DMS 273 (cell line): Measurements from ENCODE around the gene SPTA1.

Source experiments
- DNase-seq: peaks from one replicate; lab custom pipeline; 2025; ENCODE audit not compliant: unreplicated experiment; lab: John Stamatoyannopoulos, UW

Gene SPTA1

DNA sequence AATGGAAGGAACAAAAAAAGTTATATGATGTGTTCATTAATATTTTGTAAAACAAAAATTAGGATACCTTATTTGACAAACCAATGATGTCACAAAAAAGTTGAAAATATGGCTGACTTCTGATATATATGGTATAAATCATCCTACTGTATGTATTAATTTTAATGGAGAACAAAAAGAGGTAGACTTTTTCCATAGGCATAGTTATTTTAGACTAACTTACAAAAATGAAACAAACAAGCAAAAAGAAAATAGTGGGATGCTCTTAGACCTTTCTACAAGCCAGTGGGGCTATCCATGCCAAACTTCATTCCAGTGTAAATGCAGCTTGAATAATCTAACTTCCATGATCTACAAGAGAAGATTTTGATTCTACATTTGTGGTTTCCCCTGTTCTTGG is 522 bp upstream of the SPTA1 start:
- DNase-seq: no peak

DNA sequence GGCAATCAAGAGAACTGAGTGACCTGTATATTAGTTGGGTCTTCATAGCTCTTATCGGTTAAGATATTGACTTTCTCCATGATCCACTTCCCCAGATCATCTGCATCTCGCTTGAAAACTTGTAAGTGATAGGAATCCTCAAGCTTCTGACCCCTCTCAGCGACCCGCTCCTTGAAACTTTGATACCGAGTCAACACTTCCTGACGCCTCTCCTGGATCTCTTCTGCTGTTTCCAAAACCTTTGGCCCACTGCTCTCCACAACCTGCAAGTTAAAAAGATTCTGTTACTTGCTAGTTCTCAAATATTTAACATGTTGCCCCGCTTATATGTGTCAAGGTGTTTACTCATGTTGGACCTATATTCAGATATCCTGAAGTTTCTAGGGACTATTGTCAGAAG is 1.4 kb downstream of the SPTA1 start:
- no peak for DNase-seq

DNA sequence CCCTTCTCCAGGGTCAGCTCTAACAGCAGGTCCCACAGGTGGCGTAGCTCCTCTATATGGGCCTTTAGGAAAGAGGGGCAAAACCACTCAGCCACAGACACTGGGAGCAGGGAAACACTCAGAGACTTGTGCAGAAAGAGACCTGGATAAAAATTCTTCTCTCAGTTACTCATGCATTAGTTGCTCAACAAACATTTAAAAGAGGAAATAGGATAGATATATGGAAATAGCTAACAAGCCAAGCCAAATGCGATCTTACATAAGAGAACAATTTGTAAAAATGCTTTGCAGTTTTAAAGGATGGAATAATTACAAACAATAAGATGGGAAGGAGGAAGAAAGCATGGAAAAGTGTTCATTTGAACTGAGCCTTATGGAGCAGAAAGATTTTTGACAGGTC is 4.9 kb downstream of the SPTA1 start:
- DNase-seq: no peak

DNA sequence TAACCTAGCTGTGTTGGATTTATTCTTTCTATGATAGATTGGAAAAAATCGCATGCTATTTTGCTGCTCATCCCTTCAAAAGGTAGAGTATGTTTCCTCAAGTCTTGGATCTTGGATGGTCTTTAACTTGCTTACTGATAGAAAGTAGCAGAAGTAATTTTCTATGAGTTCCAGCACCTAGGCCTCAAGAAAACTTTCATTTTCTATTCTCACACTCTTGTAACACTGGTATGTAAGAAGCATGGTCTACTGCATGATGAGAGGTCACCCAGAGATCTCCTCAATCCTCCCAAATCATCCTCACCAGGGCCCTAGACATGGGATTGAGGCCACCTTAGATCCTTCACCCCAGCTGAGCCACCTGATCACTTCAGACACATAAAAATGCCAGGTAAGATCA is 7.2 kb downstream of the SPTA1 start:
- DNase-seq: no peak

DNA sequence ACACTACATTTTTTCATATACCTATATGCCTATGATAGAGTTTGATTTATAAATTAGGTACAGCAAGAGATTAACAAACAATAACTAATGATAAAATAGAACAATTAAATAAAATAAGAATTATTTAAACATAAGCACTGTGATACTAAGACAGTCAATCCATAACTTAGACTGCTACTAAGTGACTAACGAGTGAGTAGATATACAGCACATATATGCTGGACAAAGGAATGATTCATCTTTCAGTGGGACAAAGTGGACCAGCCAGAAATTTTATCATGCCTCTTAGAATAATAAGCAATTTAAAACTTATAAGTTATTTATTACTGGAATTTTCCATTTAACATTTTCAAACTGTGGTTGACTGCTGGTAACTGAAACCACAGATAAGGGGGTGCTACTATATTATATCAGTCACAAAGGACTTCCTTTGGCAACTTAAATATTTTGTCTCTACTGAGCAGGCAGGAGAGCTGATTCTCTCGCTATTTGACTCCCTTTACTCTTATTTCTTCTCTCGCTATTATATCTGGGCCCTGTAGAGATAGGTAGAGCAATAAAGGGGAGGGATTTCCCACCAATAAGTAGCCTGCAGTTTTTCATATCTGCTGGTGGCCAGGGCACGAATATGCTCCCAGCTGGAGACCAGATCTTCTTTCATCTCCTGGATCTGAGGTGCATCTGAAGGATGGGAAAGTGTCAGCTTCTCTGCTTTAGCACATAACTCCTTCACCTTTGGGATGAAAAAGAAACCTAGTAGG is 10.8 kb downstream of the SPTA1 start:
- DNase-seq: no peak

DNA sequence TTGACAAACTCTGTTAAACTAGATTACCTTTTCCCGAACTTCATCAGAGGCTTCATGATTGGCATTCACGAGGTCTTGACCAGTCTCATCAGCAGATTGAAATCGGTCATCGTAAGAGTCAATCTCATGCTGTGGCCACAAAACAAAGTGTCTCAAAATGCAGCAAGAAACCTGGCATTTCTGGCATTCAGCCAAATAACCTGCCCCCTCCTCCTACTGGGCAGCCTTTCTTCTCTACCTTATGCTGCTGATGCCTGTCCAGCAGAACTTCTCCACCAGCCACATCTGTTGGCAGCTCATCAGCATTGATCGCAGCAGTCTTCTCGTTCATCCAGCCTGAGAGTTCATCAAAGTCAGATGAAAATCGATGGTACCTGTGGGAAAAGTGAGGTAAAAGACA is 12.2 kb downstream of the SPTA1 start:
- DNase-seq: no peak

DNA sequence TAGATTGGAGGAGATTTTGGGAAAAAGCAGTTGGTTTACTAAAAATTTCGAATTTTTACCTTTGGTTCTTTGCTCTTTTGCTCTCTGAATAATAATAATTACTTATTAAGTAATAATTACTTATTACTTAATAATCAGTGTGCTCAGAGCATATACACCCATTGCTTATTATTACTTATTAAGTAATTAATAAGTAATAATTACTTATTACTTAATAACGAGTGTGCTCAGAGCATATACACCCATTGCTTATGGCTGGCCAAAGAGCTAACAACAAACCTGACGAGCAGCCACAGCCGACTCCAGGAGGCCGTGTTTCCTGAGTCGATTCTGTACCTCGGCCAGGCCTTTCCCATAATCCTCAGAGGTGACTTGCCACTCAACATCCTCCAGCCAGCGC is 20.5 kb downstream of the SPTA1 start:
- DNase-seq: no peak

DNA sequence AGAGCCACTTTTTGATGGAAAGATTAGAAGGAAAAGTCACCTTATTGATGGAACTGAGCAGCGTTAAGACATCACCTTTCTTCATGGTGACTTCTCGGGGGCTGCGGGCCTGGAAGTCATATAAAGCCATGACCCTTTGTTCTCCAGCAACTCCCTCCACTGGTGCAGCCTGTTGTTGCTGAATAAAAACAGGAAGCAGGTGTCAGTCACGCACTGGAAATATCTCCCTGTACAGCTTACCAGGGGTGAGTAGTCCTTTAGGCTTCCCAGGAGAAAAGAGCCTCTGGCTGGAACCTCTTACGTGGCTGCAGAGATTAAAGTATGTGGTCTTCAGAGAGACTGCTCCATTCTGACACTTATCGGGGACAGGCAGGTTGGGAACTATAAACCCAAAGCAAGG is 31.9 kb downstream of the SPTA1 start:
- DNase-seq: no peak

DNA sequence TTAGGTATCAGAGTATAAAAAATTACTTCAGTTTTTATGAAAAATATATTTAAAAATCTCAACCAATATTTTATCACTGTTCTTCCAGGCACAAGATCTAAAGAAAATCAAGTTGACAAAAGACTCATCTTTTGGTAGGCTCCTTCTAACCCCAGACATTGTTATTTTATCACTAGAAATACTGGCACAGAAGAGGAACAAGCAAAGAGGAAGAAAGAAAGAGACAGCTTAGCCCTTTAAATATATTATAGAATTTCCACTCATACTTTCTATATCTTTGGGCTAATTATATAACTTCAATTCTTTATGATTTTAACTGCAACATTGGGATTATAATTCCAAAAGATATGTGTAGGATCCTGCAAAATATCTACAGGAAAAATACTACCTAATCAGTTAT is 32.4 kb downstream of the SPTA1 start:
- no peak for DNase-seq

DNA sequence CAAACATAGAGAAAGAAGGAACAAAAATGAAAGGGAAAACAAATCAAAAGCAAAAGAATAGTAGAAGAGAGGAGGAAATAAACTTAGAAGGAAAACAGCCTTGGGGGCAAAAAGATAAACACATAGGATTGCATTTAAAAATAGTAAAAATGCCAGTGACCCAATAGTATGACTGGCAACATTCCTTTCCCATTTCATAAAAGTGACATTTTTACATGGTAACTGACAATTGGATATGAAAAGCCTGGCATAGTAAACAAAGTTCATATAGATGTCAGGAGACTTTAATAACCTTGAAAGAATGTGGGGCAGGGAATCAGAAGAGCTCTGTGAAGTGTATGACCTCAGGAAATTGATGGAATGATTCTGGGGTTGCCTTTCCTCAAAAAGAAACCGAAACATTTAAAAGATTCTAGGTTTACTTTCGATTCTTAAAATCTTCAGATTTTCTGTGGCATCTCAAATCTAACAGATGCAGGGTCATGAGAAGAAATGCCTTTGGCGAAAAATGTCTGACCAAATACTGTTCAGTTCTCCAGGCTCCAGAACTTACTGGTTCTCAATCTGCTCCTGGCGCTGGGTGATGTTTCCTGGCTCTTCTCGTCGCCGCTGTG is 33.7 kb downstream of the SPTA1 start:
- no peak for DNase-seq

DNA sequence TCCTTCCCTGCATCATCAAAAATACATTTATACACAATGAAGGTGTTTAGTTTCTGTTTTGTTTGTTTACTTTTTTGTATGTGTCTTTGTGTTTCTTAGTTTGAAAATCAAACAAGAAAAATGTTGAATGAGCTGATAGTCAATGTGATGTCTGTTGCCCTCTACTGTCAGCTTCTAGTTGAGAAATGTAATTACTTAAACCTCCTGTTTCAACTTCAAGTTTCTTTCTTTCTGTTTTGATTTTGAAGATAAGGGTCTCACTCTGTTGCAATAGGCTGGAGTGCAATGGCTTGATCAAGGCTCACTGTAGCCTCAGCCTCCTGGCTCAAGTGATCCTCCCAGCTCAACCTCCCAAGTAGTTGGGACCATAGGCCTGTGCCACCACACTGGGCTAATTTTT is 37.5 kb downstream of the SPTA1 start:
- DNase-seq: no peak

DNA sequence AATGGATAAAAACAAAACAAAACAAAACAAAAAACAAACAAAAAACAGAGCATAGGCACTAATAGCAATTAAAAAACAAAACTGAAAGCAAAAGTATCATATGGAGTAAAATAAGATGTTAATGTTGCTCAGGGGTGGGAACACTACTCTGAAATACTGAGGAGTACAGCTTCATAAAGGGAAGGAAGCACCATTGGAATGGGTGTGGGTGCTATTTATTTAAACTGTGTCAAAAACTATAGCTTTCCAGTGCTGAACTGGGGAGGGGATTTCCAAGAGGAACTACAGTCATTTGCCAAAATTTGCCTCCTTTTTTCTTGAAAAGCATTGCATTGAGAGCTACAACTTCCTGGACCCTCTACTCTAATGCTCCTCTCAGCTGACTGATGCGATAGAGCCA is 40.0 kb downstream of the SPTA1 start:
- no peak for DNase-seq

DNA sequence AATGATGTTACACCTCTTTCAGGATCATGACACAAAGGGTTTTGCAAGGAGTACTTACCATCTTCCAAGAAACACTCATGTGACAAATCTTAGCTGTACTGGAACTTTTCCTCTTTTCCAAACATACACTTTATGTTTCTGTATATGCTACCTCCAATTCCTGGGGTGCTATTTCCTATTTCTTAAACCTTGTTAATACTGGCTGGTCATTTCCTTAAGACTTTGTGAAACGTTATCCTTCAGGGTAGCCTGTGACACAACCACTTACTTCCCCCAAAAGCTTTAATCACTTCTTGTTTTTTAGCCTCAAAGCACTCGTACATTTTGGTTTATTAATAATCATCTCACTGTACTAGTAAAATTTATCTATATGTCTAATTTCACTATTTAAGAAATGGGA is 42.1 kb downstream of the SPTA1 start:
- DNase-seq: no peak

DNA sequence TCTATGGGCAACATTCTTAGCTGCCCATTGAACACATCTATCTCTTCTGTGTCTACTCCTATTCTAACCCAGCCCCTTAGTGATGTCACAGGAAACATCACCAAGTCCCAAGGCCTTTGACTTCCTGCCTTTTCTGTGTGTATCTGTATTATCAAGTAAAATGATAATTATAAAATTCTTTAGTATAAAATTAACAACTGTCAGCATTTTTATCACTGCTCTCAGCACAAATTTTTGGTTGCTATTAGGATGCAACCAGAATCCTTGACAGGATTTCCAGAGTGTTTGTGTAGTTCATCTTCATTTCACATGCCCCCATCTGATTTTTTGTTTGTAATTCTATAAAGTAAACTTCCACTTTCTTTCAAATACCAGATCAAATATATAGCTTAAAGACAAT is 47.6 kb downstream of the SPTA1 start:
- no peak for DNase-seq

DNA sequence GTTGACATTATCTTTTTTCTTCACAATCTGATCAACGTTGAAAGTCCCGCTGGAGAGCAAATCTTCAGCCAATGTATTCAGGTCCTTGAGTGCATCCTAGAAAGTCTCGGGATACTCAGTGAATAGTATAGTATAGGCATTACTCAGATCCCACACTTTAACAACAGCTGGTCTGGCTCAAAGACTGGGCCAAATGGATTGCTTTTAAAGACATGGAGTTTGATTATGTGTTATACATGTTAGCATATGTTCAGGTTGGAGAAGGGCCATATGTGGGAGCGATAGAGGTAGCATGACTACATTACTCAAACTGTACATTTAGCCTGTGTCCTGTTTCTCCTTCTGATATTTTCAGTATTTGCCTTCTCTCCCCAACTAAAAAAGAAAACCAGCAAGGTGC is 48.4 kb downstream of the SPTA1 start:
- DNase-seq: no peak

DNA sequence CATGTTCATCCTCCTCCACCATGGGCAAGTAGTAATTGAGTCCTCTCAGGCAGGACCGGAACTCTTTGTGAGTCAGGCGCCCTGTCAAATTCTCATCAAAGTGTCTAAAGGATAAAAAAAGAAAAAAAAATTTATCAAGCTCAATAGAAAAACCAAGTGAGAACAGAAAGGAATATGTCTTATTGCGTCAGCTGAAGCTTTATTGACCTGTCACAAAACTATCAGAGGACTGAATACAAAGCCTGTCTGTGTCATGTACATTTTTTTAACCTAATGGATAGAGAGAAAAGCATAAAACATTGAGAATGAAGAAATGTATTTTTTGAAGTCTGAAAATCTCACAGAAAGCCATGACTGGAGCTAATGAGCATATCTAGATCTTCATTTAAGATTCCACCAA is 72.8 kb downstream of the SPTA1 start:
- no peak for DNase-seq

DNA sequence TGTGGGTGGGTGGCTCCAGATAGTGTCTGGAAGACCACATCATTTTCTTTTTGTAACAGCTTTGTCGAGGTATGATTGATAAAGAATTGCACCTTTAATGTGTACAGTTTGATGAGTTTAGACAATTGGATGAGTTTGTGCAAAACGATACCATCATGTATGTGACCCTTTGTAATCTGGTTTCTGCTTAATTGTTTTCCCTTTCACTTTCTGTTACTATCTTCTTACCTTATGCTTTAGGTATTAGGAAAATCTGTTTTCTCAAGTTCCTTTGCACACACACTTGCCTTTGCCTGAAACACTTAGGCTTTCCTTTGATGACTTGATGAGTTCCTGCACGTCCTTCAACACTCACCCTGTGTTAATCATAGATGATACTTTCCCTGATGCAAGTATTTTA is 74.6 kb downstream of the SPTA1 start:
- DNase-seq: no peak

DNA sequence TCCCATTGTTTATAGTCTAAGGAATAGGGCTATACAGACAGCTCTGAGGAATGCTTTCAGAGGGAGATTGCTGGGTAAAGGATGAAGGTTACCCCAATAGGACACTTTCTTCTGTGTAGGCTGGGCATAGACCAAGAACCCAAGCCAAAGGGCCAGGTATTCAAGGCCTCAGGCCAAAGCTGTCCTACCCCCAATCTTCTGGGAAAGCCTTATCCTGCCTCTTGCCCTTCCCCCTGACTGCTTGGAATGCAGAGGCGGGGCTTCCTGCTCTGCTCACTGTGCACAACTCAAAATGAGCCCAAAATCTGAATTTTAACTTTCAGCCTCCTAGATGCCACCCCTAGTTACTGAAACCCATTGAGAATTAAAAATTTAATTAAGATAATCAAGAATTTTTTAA is 79.2 kb downstream of the SPTA1 start:
- DNase-seq: no peak

DNA sequence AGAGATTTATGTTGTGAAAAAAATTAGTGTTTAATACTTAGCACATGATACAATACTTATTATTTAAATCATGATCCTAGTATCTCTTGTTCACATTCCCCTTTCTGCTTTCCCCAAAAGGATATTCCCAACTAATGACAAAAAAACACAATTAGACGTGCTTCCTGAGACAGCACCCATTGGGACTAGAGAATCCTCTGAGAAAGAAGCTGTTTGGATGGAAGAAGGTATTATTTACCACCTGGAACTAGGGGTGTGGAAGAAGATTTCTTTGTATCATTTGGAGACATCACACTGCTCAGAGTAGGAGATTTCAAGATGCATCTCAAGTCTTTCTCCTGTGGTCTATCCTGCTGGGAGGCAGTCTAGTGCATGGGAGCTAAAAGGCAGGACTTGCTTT is 81.5 kb downstream of the SPTA1 start, which contains the start of gene OR10Z1:
Gene OR10Z1 (plus strand): TSS at position 301 of the 400 bp plus-strand sequence. CDS start 1,171 bp downstream, outside the sequence.
- no peak for DNase-seq

DNA sequence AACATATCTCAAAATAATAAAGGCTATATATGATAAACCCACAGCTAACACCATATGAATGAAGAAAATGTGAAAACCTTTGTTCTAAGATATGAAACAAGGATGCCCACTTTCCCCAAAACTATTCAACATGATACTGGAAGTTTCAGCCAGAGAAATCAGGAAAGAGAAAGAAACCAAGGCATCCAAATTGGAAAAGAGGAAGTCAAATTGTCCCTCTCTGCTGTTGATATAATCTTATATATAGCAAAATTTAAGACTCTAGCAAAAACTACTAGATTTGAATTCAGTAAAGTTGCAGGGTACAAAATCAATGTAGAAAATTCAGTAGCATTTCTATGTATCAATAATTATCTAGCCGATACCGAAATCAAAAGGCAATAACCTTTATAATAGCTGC is 85.8 kb downstream of the SPTA1 start:
- DNase-seq: no peak

DNA sequence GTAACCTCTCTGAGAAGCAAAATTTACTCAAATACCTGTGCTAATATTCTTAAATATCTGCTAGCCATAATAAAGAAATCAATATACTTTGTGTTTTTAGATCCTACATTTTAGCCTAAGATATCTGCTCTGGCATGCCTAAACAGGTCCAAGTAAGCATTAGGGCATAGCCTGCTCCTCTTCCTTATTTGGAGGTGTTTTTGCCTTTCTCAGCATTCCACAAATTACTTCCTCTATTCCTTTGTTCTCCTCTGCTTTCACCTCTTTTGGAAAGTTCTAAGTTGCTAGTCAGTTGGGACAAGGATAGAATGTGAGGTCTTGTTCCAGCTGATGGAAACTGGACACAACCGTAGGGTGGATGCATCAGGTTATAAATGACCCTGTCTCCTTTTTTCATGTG is 99.6 kb downstream of the SPTA1 start:
- DNase-seq: no peak

DNA sequence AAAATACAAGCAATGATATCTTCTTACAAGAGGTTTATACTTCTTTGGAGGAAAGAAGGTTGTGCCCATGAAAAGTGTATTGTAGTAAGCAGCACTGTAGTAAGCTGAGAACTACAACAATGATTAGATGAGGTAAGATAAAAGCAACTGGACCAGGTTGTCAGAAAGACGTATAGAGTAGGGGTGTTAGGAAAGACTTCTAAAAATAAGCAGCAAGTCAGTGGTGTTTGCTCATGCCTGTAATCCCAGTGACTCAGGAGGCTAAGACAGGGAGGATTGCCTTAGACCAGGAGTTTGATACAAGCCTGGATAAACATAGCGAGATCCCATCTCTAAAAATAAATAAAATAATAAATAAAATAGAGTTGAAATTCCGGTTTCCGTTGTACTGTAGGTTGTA is 102.6 kb downstream of the SPTA1 start:
- DNase-seq: no peak

DNA sequence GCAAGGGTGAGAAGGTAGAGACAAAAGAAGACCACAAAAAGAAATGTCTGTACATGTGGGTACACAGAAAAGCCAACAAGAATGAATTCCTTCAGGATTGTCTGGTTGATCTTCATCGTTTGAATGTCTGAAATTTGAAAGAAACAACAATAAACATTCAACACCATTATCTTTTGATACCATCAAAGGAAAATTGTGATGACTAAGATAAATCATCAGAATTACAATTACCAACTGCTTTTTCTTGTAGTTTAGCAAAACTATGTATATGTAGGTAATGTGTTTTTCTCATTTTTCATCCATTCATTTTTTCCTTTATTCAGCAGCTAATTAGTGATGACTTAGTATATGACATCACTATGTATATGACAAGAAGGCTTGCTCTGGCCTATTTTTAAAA is 106.8 kb downstream of the SPTA1 start, which contains the start of gene OR10X1:
Gene OR10X1 (minus strand): TSS at position 167 of the 400 bp plus-strand sequence. CDS start 0 bp downstream, at position 167.
- DNase-seq: no peak
